ENCODE measurements around the gene THBD.
"Not testable (repeated sequence)": the region's sequence is repeated elsewhere in the genome, so short reads cannot be mapped to it uniquely, and the experiment has no call there.

THBD gene

GRCh38 chr20:23032056-23032749 is 17.3 kb downstream of the THBD start:
- no peak overlapping the region for H3K4me3 ChIP-seq (ENCODE audit: low read length)
- no peak for DNase-seq (ENCODE audit: low read depth)
- no peak for TF ChIP-seq CTCF (IDR thresholded peaks at IDR 0.05; ENCODE audit: insufficient read depth, low read depth, low read length, missing control alignments)

DNA sequence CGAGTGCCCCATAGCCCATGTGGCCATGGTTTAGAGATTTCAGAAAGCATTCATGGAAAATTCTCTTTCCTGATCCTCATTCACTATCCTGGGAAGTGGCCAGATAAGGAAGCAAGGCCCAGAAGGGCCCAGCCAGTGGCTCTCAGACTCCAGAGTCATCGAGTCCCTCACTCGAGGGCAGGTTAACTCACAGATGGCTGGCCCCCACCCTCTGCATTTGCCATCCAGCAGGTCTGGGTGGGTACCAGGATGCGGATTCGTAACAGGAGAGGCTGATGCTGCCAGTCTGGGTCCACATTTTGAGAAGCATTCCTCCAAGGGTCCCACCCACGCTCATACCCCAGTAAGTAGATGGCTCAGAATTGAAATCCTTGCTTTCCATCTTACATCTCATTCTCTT is 18.1 kb downstream of the THBD start:
- no peak for DNase-seq (ENCODE audit: low read depth)
- TF ChIP-seq CTCF (IDR thresholded peaks at IDR 0.05; ENCODE audit: insufficient read depth, low read depth, low read length, missing control alignments): no peak
- H3K4me3 ChIP-seq (ENCODE audit: low read length): no peak overlapping the region

- no peak overlapping the region for H3K4me3 ChIP-seq (ENCODE audit: low read length)
- DNase-seq (ENCODE audit: low read depth): no peak
- no peak for TF ChIP-seq CTCF (IDR thresholded peaks at IDR 0.05; ENCODE audit: insufficient read depth, low read depth, low read length, missing control alignments)
Measured at GRCh38 chr20:23029324-23029723, 20.1 kb downstream of the THBD start.

- TF ChIP-seq CTCF (IDR thresholded peaks at IDR 0.05; ENCODE audit: insufficient read depth, low read depth, low read length, missing control alignments): no peak
- DNase-seq (ENCODE audit: low read depth): no peak
- no peak overlapping the region for H3K4me3 ChIP-seq (ENCODE audit: low read length)
Measured at GRCh38 chr20:23028392-23028791, 21.1 kb downstream of the THBD start.

- no peak for TF ChIP-seq CTCF (IDR thresholded peaks at IDR 0.05; ENCODE audit: insufficient read depth, low read depth, low read length, missing control alignments)
- no peak overlapping the region for H3K4me3 ChIP-seq (ENCODE audit: low read length)
- DNase-seq (ENCODE audit: low read depth): no peak
Measured at GRCh38 chr20:23027721-23028120, 21.8 kb downstream of the THBD start.

DNA sequence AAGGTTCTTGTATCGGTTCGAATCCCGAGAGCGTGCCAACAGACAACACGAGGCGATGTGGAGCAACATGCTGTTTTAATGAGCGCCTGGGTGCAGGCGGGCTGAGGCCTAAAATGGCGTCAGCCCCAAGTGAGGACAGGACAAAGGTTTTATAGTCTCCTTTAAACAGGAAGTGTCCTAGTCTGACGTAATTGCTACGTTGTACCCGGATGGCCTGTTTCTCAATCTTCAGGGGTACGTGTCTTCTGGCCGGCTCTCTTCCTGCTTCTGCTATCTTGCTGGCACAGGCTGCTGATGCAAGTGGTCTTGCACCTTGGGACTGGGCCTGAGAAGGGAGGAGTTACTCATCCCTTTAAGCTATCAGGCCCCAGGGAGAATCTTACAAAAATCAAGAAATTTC is 24.0 kb downstream of the THBD start:
- not testable (repeated sequence) for DNase-seq (ENCODE audit: low read depth); H3K4me3 ChIP-seq (ENCODE audit: low read length)

DNA sequence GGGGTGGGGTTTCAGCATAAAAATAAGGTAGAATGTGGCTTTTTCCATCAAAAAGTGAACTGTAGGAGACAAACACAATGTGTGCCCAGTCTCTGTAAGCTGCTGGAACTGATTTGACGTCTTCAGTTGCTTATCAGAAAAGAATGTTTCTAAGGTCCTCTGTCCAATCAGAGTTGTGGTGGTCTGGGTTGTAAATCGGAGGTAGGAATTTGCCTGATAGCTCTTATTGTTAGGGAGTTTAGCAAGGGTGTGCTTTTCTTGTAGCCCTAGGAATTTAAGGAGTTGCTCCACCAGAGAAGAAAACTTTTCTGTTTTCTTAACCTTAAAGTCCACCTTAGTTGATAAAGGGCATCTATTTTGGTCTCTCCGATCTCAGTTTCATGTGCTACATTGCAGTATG is 24.8 kb downstream of the THBD start:
- H3K4me3 ChIP-seq (ENCODE audit: low read length): no peak overlapping the region
- no peak for TF ChIP-seq CTCF (IDR thresholded peaks at IDR 0.05; ENCODE audit: insufficient read depth, low read depth, low read length, missing control alignments)
- DNase-seq (ENCODE audit: low read depth): no peak

Measured in epithelial cell of esophagus (primary cell).